ENCODE measurements around the gene STK32A.

- no peak for TF ChIP-seq CTCF (conservative IDR thresholded peaks at IDR 0.05; ENCODE audit: low read length)
- no peak for TF ChIP-seq EZH2phosphoT487 (IDR thresholded peaks at IDR 0.05; ENCODE audit: borderline replicate concordance)
Observed at GRCh38 chr5:147307170-147307569, 72.3 kb downstream of the STK32A start.

All from Loucy (cell line).